PFSK-1 (cell line): ENCODE data around the gene IGSF3.

Experiments used
- FOXP2 ChIP-seq: optimal IDR thresholded peaks from 2 replicates; pipeline ENCODE3; 2011; ENCODE audit warnings: borderline replicate concordance, control low read depth, inconsistent platforms; ENCODE audit not compliant: insufficient read depth; ENCODE audit errors: extremely low read length, extremely low read depth
- POLR2AphosphoS5 ChIP-seq: IDR thresholded peaks from 2 replicates; pipeline ENCODE4 v1.6.1; 2012; ENCODE audit warnings: low read depth, mild to moderate bottlenecking, control low read depth, low read length, moderate library complexity
- SIN3A ChIP-seq: IDR thresholded peaks from 2 replicates; pipeline ENCODE4 v1.6.1; 2012; ENCODE audit warnings: mild to moderate bottlenecking, low read length, moderate library complexity, borderline replicate concordance; ENCODE audit not compliant: insufficient read depth
- TAF1 ChIP-seq: IDR thresholded peaks from 2 replicates; pipeline ENCODE4 v1.6.1; 2012; ENCODE audit warnings: low read length, control low read depth, borderline replicate concordance; ENCODE audit not compliant: insufficient read depth
- TF ChIP-seq, protein P1 (sequence below), 2 experiments: IDR thresholded peaks; 2 replicates each; pipeline versions ENCODE4 v1.6.1 to v1.8.0; 2011 to 2012; ENCODE audit warnings: low read depth in 2 of 2, low read length in 2 of 2, control low read depth in 1 of 2, inconsistent platforms in 1 of 2, mild to moderate bottlenecking in 1 of 2, moderate library complexity in 1 of 2; ENCODE audit not compliant: insufficient read depth in 1 of 2

IGSF3 gene

DNA sequence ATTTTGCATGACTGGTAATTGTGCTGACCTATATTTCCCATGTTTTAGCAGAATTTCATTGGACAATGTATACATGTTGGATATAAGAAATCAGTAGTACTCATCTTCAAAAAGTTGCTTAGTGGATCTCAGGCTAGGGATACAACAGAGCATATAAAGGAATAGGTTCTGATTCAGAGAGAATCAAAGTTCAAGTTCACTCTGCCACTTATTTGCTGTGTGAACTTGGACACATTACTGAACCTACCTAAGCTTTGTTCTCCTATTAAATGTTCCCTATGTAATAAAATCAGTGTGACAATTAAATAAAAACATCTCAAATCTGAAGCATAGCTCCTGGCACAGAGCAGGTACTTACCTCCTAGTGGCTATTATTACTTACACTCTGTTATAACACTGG, 106.0 kb downstream of the IGSF3 start:
- no peak for TF ChIP-seq POLR2AphosphoS5

DNA sequence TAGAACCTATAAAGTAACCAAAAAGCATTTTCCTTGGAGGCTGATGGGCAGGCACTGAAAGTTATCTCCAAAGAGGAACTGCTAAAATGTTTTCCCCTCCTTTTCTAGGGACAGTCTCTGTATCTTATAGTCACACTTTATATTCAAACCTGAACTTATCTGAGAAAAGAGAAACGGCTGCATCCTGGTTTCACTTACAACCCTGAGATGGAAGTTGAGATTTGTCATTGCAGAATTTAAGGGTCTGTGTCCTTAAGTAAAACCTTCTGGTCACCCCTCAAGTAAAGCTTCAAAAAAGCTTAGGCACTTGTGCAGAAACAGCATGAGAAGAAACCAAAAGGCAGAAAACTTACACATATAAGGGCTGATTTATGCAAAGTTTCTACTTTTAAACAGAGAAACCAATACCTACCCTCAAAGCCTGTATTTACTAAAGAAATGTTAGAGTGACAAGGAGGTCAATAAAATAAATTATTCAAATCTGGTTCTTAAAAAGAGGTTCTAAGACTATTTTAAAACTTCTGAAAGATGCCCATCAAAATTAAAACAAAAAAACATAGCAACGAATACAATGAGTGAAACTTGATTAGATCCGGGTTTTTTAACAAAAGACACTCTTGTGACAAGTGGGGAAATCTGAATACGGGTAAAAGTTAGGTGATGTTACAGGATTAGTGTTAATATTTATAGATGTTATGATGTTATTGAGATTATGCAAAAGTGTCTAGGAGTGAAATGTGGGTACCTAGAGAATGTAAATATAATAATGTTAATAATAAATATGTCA, 106.6 kb downstream of the IGSF3 start:
- TF ChIP-seq SIN3A, result no peak
- TF ChIP-seq POLR2AphosphoS5, result no peak
- TF ChIP-seq TAF1, result no peak
- TF ChIP-seq FOXP2, result no peak
- TF ChIP-seq, protein P1, sequence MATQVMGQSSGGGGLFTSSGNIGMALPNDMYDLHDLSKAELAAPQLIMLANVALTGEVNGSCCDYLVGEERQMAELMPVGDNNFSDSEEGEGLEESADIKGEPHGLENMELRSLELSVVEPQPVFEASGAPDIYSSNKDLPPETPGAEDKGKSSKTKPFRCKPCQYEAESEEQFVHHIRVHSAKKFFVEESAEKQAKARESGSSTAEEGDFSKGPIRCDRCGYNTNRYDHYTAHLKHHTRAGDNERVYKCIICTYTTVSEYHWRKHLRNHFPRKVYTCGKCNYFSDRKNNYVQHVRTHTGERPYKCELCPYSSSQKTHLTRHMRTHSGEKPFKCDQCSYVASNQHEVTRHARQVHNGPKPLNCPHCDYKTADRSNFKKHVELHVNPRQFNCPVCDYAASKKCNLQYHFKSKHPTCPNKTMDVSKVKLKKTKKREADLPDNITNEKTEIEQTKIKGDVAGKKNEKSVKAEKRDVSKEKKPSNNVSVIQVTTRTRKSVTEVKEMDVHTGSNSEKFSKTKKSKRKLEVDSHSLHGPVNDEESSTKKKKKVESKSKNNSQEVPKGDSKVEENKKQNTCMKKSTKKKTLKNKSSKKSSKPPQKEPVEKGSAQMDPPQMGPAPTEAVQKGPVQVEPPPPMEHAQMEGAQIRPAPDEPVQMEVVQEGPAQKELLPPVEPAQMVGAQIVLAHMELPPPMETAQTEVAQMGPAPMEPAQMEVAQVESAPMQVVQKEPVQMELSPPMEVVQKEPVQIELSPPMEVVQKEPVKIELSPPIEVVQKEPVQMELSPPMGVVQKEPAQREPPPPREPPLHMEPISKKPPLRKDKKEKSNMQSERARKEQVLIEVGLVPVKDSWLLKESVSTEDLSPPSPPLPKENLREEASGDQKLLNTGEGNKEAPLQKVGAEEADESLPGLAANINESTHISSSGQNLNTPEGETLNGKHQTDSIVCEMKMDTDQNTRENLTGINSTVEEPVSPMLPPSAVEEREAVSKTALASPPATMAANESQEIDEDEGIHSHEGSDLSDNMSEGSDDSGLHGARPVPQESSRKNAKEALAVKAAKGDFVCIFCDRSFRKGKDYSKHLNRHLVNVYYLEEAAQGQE (IDR thresholded peaks at IDR 0.05; ENCODE audit: insufficient read depth in 1 of 2, low read depth in 2 of 2, low read length in 2 of 2), result no peak

DNA sequence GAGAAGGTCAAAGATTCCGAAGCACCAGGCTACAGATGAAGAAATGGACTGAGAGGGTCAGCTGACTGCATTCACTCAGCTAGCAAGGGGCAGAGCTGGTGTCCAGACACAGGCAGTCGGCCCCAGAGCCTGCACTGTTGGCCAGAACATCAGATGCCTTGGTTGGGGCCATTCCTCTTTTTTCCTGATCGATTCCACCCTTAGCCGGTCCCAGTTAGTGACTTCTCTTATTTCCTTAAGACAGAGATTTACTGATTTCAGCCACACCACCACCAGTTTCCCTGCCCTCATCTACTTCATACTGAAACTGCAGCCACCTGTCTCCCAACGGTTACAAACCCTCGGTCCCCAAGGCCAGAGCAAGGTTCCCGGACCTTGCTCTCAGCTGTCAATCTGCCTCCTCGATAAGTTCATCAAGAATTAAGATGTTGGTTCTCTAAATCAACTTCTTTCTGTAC, 108.2 kb downstream of the IGSF3 start:
- TF ChIP-seq TAF1 (no peak), POLR2AphosphoS5 (no peak), SIN3A (no peak), FOXP2 (no peak)
- TF ChIP-seq, protein P1 (IDR thresholded peaks at IDR 0.05; ENCODE audit: insufficient read depth in 1 of 2, low read depth in 2 of 2, low read length in 2 of 2), result no peak

DNA sequence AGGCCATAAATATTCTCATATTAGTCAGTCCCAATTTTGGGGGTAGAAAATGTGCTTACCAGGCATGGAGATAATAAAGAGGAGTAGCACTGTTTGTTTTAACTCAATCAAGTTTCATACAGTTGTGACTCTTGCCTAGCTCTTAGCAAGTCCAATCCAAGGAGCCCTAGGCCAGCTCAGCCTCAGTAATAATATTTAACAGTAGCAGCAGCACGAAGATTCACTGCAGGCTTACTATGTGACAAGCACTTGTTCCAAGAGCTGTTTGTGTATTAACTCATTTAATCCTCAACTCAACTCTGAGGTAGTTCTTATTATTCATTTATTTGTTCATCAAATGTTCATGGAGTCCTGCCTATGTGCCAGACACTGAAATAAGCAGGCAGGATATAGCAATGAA, 109.0 kb downstream of the IGSF3 start:
- TF ChIP-seq FOXP2 (no peak), SIN3A (no peak), POLR2AphosphoS5 (no peak), TAF1 (no peak)
- TF ChIP-seq, protein P1 (IDR thresholded peaks at IDR 0.05; ENCODE audit: insufficient read depth in 1 of 2, low read depth in 2 of 2, low read length in 2 of 2), result no peak

DNA sequence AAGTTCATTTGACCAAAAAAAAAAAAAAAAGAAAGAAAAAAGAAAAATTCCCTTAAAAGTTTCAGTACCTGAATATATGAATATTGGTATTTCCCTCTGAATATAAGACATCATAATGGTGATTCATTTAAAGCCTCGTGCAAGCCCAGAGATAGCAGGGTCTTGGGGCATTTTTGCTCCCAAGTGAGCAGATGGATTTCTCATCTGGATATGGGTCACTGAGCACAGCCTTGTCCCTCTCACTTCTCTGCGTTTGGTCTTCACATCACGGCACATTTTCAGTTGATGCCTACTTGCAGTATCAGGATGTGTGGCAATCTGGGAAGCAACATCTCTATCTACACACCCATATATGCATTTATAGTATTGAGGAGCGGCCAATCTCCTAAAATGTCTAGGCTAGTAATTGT, 109.4 kb downstream of the IGSF3 start:
- no peak for TF ChIP-seq SIN3A
- no peak for TF ChIP-seq TAF1
- TF ChIP-seq FOXP2, result no peak
- no peak for TF ChIP-seq POLR2AphosphoS5
- TF ChIP-seq, protein P1 (IDR thresholded peaks at IDR 0.05; ENCODE audit: insufficient read depth in 1 of 2, low read depth in 2 of 2, low read length in 2 of 2), result no peak
